ENCODE results near the gene PLA2G2C. TPM values are rescaled to one million over a fixed set of nuclear protein-coding genes. Genes with fewer than 3 reads are reported as not detected.

The PLA2G2C gene
- total RNA-seq, 2 donors from 2014 or later: 0.06 to 0.26 TPM

DNA sequence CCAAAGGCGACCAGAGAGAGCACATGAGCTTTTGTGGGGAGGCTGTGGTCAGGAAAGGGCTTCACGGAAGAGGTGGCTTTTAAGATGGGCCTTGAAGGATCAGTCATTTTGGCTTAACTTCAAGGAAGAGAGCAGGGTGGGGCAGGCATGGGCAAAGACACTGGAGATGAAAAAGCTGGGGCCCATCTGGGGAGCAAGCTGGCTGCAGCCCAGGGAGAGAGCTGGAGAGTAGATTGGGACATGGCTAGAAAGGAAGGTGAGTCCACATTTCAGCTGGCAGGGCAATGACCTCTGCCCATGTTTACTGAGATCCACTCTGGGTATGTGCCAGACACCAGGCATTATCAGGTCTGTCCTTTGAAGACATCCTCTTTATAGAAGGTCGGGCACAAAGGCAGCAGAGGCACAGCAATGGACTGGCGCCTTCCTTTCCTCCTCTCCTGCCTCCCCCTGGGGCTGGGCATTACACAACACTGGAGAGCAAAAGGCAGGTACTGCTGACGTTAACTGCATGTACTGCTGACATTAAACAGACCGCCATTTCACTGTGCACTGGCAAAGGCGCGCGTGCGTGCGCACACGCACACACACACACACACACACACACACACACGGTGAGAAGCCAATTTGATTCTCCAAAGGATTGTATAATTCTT is 2.6 kb downstream of the PLA2G2C start:
- no peaks in the 10 kb centered on the region for H3K36me3 Mint-ChIP-seq (ENCODE audit: low read depth)
- no peaks in the 10 kb centered on the region for H3K27me3 Mint-ChIP-seq
- ATAC-seq (replicated peaks): no peak
- H3K4me3 Mint-ChIP-seq: peak overlapping the region; percentile 80
- H3K27ac Mint-ChIP-seq: no peak overlapping the region
- H3K9me3 Mint-ChIP-seq: peaks cover 9% of the 10 kb centered on the region
- H3K4me1 Mint-ChIP-seq: peaks cover 40% of the 10 kb centered on the region

DNA sequence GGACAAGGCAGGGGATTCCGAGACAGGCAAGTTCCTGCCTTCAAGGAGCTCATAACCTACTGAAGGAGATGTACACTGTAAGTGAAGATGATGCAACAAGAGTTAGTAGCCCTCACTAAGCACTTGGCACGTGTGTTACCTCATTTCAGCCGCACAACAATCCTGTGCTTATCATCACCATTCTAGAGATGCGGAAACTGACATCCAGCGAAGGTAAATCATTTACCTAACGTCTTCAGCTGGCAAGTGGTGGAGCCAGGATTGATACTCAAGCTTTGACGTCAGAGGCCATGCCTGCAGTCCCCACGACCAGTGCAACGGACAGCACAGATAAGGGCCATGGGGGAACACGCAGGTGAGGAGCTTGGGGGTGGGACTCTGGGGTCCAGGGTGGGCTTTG is 3.3 kb downstream of the PLA2G2C start:
- Mint-ChIP-seq H3K27ac (no peak overlapping the region), H3K36me3 (ENCODE audit: low read depth) (no peaks in the 10 kb centered on the region), H3K27me3 (no peaks in the 10 kb centered on the region), H3K4me3 (no peak overlapping the region), H3K4me1 (peaks cover 33% of the 10 kb centered on the region), H3K9me3 (peaks cover 9% of the 10 kb centered on the region)
- ATAC-seq (replicated peaks): no peak

DNA sequence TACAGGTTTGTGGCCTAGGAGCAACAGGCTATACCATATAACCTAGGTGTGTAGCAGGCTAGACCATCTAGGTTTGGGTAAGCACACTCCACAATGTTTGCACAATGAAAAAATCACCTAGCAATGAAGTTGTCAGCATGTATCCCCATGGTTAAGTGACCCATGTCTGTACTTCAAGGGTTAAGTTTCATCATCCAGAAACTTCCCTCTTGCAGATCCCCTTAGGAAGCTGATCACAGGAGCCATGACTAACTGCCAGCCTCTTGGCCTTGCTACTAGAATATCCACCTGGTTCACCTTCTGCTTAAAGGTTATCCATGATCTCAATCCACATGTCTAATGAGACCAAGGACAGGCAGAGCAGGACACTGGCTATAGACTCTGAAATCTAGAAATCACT is 3.9 kb downstream of the PLA2G2C start:
- Mint-ChIP-seq H3K9me3 (peaks cover 9% of the 10 kb centered on the region), H3K27ac (no peak overlapping the region), H3K4me1 (peaks cover 27% of the 10 kb centered on the region), H3K4me3 (no peak overlapping the region), H3K36me3 (ENCODE audit: low read depth) (no peaks in the 10 kb centered on the region), H3K27me3 (no peaks in the 10 kb centered on the region)
- no peak for ATAC-seq (replicated peaks)

DNA sequence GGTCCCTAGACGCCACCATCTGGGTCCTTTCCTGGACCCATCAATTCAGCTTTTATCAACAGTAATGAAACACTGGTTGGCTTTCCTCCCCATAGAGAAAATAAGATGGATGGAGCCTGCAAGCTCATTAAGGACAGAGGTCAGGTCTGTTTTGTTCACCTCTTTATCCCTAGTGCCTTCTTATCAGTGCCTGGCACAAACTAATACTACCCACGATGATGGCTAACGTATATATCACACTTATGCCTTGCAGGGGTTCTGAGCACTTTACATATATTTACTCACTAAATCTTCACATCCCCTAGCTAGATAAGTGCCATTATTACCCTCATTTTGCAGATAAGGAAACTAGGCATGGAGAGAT is 5.5 kb downstream of the PLA2G2C start:
- Mint-ChIP-seq H3K4me3 (no peak overlapping the region), H3K9me3 (peaks cover 9% of the 10 kb centered on the region), H3K36me3 (ENCODE audit: low read depth) (no peaks in the 10 kb centered on the region), H3K4me1 (peaks cover 17% of the 10 kb centered on the region), H3K27ac (no peak overlapping the region), H3K27me3 (no peaks in the 10 kb centered on the region)
- no peak for ATAC-seq (replicated peaks)

DNA sequence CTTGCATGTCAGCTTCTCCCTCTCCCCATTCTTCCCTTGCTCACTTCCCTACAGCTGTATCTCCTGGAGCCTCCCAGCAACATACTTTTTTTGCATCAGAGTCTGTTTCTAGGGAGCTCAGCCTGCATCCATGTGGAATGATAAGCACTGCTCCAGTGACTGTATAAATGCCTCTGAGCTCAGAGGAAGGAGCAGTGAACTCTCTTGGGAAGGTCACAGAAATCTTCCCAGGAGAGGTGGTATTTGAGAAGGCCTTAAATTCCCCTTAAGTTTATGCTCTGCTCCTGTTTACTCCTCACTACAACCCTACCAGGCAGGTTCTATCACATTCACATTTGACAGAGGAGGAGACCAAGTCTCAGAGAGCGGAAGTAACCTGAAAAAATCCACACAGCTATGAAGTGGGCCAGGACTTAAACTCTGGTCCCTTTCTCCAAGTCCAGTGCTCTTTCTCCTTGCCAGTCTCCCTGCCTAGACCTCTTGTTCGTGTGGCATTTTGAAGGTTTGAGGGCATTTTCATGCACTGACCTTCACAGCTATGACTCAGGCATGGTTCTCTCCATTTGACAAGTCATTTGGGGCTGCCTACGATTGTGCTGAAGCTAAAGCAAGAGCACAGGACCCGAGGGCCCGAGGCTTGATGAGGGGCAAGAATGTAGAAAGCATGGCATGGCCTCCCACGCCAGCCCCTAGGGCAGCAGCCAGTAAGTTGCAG is 6.0 kb downstream of the PLA2G2C start:
- no peak for ATAC-seq (replicated peaks)
- Mint-ChIP-seq H3K27ac (no peak overlapping the region), H3K4me1 (peaks cover 14% of the 10 kb centered on the region), H3K4me3 (no peak overlapping the region), H3K27me3 (no peaks in the 10 kb centered on the region), H3K36me3 (ENCODE audit: low read depth) (no peaks in the 10 kb centered on the region), H3K9me3 (peaks cover 9% of the 10 kb centered on the region)

DNA sequence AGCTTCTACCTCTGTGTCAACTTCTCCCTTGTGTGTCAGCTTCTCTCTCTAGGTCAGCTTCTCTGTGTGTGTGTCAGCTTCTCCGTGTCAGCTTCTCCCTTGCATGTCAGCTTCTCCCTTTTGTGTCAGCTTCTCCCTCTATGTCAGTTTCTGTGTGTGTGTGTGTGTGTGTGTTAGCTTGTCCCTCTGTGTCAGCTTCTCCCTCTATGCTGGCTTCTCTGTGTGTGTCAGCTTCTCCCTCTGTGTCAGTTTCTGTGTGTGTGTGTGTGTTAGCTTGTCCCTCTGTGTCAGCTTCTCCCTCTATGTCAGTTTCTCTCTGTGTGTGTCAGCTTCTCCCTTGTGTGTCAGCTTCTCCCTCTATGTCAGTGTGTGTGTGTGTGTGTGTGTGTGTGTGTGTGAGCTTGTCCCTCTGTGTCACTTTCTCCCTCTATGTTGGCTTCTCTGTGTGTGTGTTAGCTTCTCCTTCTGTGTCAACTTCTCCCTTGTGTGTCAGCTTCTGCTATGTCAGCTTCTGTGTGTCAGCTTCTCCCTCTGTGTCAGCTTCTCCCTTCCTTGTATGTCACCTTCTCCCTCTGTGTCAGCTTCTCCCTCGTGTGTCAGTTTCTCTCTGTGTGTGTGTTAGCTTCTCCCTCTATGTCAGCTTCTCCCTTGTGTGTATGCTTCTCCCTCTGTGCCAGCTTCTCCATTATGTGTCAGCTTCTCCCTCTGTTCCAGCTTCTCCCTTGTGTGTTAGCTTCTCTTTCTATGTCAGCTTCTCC is 6.8 kb downstream of the PLA2G2C start:
- H3K4me3 Mint-ChIP-seq: no peak overlapping the region
- peaks cover 13% of the 10 kb centered on the region for H3K4me1 Mint-ChIP-seq
- no peak for ATAC-seq (replicated peaks)
- no peaks in the 10 kb centered on the region for H3K36me3 Mint-ChIP-seq (ENCODE audit: low read depth)
- no peak overlapping the region for H3K27ac Mint-ChIP-seq
- no peaks in the 10 kb centered on the region for H3K27me3 Mint-ChIP-seq
- peaks cover 9% of the 10 kb centered on the region for H3K9me3 Mint-ChIP-seq

DNA sequence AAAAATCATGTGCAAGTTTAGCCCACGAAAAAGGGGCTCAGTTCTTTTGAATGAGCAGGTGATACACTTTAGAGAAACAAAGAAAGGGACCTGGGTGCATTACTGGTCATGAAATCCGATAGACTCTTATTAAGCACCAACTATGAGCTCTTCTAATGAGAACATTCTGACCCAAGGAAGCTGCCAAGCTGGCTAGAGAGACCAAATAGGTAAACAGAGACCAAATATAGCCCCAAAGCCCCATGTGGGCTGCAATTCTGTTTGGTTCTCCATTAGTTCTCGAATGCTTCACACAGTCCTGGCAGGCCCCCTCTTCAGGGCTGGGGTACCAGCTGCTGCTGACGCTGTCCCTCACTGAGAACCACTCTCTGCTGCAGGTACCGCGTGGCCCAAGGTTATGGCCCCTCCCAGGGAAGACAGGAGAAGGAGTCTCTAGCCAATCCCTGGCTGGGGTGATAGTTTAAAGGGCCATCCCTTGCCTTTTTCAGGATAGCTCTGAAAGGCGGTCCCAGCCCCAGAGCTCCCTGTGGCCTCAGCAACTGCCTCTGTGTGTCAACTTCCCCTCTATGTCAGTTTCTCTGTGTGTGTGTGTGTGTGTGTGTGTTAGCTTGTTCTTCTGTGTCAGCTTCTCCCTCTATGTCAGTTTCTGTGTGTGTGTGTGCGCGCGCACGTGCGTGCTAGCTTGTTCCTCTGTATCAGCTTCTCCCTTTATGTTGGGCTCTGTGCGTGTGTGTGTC is 7.5 kb downstream of the PLA2G2C start:
- Mint-ChIP-seq H3K4me3 (no peak overlapping the region), H3K9me3 (peaks cover 9% of the 10 kb centered on the region), H3K27ac (no peak overlapping the region), H3K4me1 (peaks cover 9% of the 10 kb centered on the region), H3K36me3 (ENCODE audit: low read depth) (no peaks in the 10 kb centered on the region), H3K27me3 (no peaks in the 10 kb centered on the region)
- ATAC-seq (replicated peaks): no peak

DNA sequence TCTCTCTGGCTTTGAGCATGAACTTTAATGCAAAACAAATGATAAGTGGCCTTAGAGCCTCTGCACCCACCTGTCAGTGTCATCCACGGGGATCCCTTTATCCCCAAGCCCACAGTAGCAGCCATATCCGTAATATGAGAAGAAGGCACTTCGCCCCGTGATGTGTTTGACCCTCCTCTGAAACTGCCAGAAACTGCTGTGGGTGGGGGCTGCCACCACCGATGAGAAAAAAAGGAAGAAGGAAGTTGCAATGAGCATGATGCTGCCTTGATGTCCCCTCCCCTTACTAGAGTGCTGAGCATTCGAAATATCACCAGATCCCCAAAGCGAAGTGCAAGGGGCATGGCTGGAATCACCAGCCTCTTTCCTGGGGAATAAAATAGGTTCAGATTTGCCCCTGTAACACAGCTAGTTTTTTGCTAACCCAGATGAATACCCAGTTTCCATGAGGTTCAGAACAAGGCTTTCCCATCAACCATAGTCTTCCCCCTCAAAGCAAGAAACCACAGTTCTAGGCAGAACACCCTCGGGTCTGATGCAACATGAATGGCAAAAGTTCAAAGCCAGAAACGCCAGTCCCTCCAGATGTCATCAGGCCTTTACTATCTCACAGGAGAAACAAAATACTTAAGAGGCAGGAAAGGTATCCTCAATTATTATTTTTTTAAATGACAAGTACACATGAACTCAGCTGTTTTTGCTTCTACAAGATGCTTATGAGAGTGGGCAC is 11.2 kb downstream of the PLA2G2C start:
- Mint-ChIP-seq H3K4me1 (peaks cover 11% of the 10 kb centered on the region), H3K27me3 (no peaks in the 10 kb centered on the region), H3K36me3 (ENCODE audit: low read depth) (no peaks in the 10 kb centered on the region), H3K27ac (peak overlapping the region; percentile 22), H3K4me3 (no peak overlapping the region), H3K9me3 (peaks cover 8% of the 10 kb centered on the region)
- ATAC-seq (replicated peaks): no peak

DNA sequence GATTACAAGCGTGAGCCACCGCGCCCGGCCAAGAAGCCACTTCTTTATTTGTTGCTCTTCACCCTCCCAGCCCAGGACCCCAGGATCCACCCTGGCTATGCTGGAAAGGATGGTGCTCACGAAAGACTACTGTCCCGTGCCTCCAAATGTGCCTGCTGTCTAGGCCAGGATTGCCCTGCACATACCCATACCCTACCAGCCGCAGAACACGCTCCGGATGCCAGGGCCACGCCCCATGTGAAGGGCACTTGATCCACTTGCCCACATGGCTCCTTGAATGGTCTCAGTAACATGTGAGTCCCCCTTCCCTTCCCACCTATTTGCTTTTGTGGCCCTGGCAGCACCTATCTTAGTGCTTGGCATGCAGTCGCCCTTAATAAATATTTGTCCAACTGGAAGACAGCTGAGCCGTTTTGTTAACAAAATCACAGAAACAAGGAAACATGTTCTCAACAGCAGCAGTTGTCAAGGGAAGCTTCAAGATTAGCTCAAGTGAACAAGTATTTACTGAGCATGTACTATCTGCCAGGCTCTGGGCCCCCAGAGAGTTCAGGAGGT is 14.2 kb downstream of the PLA2G2C start:
- peaks cover 11% of the 10 kb centered on the region for H3K4me1 Mint-ChIP-seq
- H3K9me3 Mint-ChIP-seq: no peaks in the 10 kb centered on the region
- no peaks in the 10 kb centered on the region for H3K36me3 Mint-ChIP-seq (ENCODE audit: low read depth)
- H3K27ac Mint-ChIP-seq: no peak overlapping the region
- no peak for ATAC-seq (replicated peaks)
- H3K27me3 Mint-ChIP-seq: peaks cover 3% of the 10 kb centered on the region
- no peak overlapping the region for H3K4me3 Mint-ChIP-seq

DNA sequence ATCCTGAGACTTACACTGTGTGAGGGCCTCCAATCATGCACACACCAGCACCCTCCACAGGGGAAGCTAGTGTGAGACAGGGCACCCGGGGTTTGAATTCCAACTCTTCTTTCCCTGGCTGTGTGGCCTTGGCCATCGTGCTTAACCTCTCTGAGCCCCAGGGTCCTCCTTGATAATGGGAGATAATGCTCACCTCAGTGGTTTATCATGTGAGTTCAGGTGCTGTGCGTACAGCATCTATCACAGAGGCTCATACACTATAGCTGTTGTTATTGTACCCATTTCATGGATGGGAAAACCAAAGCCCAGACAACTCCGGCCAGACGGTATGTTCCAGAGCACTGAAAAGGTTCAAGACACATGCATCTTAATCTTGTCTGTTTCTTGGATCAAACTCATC is 16.4 kb downstream of the PLA2G2C start:
- H3K36me3 Mint-ChIP-seq (ENCODE audit: low read depth): no peaks in the 10 kb centered on the region
- H3K4me3 Mint-ChIP-seq: no peak overlapping the region
- H3K9me3 Mint-ChIP-seq: peaks cover 5% of the 10 kb centered on the region
- H3K27me3 Mint-ChIP-seq: peaks cover 6% of the 10 kb centered on the region
- peaks cover 8% of the 10 kb centered on the region for H3K4me1 Mint-ChIP-seq
- H3K27ac Mint-ChIP-seq: no peak overlapping the region
- no peak for ATAC-seq (replicated peaks)

DNA sequence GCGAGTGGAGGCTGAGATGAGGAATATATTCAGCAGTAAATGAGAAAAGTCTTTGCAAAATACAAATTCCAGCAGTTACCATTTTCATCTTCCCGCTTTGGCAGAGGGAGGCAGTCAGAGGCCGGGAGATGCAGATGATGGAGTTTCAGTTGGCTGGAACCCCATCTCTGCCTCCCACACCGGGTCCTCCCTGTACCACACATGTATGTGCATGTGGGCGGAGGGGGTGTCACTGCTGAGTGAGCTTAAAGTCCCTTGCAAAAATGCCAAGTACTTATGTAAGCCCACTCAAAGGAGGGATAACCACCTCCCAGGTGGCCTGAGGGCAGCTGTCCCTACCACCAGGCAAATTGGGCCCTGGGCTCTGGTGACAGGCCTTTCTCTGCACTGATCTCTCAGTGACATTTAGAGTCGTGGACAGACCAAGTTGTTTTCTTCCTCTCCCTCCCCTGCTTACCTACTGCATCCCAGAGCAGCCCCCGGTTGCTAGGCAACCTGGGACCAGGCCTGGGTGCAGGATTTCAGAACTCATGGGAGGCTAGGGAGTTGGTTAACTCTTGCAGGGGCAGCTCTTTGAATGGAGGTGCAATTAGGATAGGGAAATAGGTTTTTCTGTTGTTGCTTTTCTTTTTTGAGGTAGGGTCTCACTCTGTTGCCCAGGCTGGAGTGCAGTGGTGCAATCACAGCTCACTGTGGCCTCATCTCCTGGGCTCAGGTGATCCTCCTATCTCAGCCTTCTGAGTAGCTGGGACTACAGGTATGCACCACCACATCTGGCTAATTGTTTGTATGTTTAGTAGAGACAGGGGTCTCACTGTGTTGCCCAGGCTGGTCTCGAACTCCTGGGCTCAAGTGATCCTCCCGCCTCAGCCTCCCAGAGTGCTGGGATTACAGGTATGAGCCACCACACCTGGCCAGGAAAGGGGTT is 17.5 kb downstream of the PLA2G2C start:
- peaks cover 6% of the 10 kb centered on the region for H3K27me3 Mint-ChIP-seq
- H3K9me3 Mint-ChIP-seq: peaks cover 9% of the 10 kb centered on the region
- H3K36me3 Mint-ChIP-seq (ENCODE audit: low read depth): no peaks in the 10 kb centered on the region
- no peak for ATAC-seq (replicated peaks)
- no peak overlapping the region for H3K4me3 Mint-ChIP-seq
- peaks cover 6% of the 10 kb centered on the region for H3K4me1 Mint-ChIP-seq
- no peak overlapping the region for H3K27ac Mint-ChIP-seq

DNA sequence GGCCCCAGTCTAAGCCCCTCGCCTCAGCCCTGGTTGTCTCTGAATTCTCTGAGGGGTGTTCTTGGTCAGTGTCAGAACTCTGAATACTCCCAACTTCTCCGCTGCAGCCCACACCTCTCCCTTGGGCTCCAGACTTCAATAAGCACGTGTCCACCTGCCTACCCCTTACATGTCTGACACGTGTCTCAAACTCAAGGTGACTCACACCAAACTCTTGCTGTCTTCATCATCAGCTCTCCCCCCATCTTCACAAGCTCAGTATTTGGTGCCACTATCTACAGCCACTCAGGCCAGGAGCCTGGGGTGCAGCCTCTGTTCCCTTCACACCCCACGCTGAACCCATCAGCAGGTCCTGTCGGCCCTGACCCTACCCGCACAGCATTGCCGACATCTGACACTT is 19.2 kb downstream of the PLA2G2C start:
- Mint-ChIP-seq H3K27ac (no peak overlapping the region), H3K4me3 (no peak overlapping the region), H3K4me1 (peaks cover under 1% of the 10 kb centered on the region), H3K36me3 (ENCODE audit: low read depth) (no peaks in the 10 kb centered on the region), H3K9me3 (peaks cover 15% of the 10 kb centered on the region), H3K27me3 (peaks cover 6% of the 10 kb centered on the region)
- no peak for ATAC-seq (replicated peaks)

DNA sequence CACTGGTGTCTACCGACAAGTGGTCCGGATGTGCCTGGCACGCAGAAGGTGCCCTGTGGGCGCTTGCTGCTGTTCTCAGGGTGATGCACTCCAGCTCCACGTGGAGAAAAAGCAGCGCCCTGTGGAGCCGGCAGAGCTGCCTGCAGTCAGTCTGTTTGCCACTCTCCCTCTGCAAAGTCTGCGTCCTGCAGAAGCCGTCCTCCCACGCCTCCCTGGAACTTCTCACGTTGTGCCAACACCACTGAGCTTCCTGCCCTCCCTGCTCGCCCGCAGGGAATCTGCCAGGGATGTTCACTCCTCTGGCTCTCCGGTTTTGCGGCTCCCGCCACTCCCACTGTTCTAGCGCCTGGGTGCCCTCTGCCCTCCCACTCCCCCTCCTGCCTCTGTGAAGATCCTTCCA is 20.3 kb downstream of the PLA2G2C start:
- Mint-ChIP-seq H3K9me3 (peaks cover 15% of the 10 kb centered on the region), H3K27ac (no peak overlapping the region), H3K27me3 (peaks cover 6% of the 10 kb centered on the region), H3K36me3 (ENCODE audit: low read depth) (no peaks in the 10 kb centered on the region), H3K4me1 (no peaks in the 10 kb centered on the region), H3K4me3 (no peak overlapping the region)
- ATAC-seq (replicated peaks): no peak

All from activated T-helper 17 cell treated with anti-CD3 and anti-CD28 coated beads, Interleukin-2, amount 50 U/mL, for 72 hours (primary cell).